Epidermal melanocyte (primary cell): ENCODE results near the gene SORCS3.

ENCODE experiments used
- DNase-seq: peaks from one replicate; pipeline ENCODE4 v3.0.0; 2011; ENCODE audit warnings: low spot score; ENCODE audit not compliant: insufficient read length

SORCS3 gene

DNA sequence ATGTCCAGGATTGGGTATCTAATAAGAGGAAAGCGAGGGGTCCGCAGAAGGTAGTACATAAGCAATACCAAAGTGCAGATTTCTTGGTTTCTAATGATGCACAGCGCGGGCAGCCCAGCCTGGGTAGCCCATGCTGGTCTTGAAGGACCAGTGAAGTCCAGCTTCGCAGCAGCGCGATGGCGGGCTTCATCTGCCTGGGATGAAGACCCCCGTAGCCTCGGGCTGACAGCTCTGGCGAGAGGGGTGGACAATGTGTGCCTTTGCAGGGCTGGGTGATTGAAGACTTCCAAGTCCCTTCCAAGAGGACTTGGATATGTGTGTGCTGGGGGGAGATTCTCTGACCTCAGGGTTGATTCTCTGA is 2.2 kb downstream of the SORCS3 start:
- no peak for DNase-seq

DNA sequence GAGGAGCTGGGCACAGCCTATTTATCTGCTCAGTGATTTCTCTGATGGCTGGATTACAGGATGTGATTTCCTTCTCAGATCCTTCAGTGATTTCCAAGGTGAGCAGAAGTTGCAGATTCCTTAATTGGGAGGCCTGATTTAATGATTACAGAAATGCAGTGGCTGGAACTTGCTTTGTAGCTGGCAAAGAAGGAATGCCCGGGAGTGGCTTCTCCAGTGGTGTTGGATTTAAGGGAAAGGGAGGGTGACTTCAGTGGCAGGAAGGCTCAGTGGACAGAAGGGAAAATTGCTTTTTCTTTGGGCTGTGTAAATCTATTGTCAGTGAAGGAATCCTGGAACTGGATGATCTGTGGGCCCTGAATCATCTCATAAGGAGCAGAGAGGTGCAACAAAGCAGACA is 5.1 kb downstream of the SORCS3 start:
- DNase-seq, result no peak

DNA sequence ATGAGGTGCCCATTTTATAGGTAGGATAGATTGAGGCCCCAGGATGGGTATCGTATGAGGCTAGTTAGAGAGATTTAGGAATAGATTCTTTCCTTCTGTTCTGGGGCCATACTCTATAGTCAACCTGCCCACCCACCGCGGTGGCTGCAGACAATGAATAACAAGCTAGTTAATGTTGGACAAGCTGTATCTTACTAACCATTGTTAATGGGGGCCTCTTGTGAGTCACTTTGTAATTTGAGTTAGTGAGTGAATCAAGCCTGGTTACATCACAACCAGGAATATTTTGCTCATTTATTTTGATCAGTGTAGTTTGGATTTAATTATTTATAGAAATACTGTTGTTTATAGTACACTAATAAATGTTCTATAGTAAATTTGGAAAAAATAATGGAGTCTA is 7.3 kb downstream of the SORCS3 start:
- no peak for DNase-seq

DNA sequence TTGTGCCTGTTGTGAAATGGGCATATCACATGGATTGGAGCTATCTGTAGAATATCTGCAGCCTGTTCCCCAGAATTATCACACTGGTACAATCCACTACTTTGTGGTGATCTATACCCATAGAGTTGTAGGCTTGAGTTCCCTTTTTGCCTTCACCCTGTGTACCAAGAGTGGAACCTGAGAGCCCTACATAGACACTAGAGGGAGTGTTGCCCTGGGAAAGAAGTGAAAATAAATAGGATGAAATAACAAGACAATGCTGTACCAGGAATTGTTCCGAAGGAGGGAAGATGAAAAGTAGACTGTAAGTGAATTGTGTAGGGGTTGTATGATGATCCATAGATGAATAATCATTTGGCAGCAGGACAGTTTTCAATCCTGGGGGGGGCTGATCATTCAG is 9.0 kb downstream of the SORCS3 start:
- DNase-seq, result no peak

DNA sequence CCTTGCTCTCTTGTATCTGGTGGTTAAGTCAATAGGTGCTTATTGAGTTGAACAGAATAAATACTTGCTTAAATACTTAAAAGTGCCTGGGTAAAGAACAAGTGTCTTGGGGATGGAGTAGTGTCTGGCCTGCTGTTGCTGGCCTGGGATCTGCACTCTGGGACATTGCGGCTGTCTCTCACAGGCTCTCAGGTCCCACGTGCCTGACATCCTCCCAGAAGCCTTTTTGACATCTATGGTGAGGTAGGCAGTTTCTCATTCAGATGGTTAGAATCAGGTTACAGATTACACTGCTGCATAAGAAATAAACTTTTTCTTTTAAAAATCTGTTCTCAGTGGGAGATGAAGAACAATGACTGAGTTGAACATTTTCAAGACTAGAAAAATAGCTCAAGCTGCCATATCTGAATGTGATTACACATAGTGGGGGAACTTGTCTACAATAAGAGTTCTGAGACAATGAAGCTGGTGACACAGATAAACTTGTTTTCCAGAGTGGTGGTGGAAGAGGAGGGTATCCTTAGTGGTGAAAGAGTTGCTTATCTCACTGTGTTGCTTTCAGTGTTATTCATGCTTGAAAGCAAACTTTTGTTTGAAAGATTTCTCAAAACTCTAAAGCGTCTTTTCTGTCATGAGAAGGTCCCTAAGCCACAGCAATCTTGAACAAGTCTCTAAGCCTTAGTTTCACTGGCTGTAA is 9.7 kb downstream of the SORCS3 start:
- DNase-seq, result no peak

DNA sequence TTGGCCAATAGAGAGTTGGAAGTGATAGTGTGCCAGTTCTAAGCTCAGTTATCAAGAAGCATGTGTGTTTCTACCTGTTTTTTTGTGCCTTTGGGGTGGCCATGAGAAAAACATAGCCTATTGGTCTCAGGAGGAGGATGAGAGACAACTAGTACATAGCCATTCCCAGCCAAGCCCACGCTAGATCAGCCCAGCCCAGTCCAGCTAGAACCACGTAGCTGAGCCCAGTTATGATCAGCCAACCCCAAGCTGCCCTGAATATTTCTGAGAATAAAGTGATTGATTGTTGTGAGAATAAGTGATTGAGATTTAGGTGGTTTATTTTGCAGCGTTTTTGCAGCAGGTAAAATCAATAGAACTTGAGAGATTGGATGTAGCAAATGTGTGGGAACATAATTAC is 15.9 kb downstream of the SORCS3 start:
- DNase-seq, result no peak

DNA sequence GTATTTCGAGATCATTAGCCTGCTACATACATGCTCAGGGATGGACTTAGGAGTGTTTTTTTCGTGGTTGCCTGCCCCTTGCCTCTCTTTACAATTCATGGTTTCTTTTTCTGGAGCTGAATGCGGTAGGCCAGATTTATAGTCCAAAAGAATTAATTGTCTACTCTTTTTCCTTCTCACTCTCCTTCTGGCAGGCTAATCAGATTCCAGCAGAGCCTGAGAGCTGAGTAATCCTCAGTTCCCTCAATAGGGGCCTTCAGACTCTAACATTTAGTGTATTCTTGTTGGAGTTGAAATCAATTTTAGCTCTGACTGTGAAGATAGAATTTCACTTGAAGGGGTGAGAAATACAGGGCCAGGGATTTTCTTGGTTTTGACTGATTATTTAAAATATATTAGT is 16.4 kb downstream of the SORCS3 start:
- no peak for DNase-seq

DNA sequence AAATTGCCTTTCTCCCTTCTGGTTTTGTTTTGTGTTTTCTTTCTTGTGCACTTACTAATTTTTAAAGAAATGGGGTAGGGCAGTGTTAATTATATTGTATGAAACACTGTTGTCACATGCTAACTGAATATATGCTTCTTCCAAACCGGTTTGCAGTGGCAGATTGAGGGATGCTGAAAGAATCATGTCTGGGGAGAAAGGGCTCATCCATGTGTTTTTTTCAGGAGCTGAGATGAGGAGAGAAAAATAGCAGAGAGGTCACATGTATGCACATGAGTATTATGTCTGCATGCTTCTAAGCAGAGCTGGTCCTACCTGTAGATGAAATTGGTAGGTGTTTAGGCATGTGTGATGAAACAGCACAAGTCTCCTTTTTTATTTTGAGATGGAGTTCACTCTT is 17.0 kb downstream of the SORCS3 start:
- DNase-seq, result no peak

DNA sequence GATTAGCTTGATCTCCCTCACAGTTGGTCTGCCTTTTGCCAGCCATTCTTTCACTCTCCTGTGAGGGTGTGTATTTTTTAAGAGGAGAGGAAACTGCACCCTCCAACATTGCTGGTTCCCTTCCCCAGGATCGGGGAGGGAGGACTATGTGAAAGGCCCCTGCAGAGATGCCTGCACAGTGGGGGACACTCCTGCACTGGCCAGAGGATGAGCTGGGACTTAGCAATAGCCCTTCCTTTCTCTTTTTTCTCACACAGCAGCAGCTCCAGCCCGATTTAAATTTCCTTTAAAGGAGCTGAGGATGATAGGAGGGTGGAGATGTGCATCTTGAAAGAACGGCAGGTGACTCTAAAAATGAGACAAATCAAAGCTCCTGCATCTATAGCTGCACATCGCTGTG is 18.7 kb downstream of the SORCS3 start:
- no peak for DNase-seq

DNA sequence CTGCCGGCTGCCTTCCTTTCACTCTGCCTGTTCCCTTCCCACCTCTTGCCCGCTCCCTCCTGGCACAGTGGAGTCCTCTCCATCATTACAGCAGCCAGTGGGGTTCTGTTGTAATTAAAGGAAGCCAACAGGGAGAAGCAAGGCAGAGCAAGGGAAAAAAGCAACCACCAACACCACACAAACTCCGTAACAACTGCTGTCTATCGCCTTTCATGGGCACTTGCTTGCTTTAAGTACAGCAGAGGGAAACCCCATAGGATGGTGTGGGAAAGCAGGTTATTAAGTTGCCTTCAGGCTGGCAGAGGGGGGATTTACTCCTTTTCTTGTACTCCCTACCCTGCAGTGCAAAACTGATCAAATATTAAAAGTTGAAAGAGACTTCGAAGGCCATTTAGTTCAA is 22.0 kb downstream of the SORCS3 start:
- DNase-seq, result no peak

DNA sequence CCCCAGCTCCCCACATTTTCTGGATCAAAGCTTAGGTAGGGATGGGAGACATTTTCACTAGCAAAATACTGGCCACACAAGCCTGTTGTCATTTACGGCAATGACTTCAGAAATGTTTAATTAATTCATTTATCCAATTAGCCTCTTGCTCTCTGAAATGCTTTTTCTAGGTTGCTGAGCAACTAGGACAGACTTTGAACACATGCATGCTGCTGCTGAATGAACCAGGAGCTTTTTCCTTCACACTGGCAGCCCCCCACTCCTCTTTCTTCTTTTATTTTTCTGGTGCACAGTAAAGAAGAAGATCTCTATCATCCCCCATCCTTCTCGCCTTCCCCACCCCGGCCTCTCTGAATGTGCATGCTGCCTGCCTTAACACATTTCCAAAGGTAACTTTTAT is 22.5 kb downstream of the SORCS3 start:
- no peak for DNase-seq

DNA sequence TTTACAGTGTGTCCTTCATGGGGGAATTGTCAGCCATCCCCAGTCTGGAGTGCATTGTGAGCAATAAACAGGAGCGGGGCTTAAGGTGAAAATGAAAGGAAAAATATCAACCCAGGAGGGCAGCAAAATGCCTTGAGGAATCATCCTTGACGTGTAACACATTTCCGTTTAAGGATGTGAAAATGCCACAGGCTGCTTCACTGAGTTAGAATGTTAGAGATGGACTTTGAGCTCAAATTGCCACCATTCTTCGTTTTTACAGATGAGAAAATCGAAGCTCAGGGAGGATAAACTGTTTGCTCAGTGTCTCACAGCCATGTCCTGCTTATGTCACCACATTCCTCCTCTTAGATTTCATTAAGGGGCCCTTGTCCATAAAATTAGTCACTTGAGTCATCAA is 23.1 kb downstream of the SORCS3 start:
- no peak for DNase-seq

DNA sequence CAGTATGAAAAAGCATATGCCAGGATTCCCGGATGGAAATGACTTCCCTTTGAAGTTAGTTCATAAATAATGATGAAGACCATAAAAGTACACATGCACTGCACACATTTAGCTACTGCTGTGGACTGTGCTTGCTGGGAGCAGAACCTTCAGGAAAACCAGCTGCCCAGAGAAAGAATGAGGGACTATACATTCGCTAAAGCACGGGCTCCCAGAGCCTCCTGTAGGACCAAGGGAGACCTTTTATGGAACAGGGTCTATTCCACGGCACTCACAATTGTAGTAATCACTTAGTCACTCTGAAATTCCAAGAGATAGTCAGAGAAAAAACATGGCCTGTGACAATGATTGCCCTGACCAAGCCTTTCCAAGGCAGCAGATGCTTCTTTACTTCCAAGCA is 24.1 kb downstream of the SORCS3 start:
- no peak for DNase-seq

DNA sequence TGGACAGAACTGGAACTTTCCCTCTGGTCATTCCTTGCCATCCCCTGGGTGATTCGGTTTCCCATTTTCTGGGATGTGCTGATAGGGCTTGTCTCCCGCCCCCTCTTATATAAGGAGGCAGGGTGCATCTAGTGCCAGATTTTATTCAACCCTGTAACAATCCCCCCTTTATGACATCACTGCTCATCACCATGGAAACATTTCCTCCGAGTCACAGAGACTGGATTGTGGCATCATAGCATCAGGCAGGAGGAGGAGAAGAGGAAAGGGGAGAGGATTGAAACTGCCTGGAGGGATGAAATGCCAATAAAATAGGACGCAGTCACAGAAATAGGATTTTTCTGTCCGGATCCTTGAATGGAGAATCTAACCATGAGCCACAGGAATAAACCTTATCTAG is 25.0 kb downstream of the SORCS3 start:
- DNase-seq, result no peak

DNA sequence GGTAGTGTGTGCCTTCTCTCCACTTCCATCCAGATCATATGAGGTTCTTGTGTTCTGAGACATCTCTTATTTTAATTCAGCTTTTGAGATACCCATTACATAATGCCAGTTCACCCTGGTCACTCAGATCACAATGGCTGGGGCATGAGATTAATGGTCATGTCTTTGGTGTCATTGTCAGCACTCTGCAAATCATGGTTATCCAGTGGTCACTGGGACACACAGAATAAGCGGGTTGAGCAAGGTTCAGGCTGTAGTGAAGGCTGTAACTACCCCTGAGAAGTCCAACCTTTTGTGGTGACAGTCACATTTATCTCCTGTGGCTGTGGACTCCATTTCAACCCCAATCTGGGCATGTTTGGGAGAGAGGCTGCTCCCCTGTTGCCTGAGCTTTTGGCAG is 35.8 kb downstream of the SORCS3 start:
- no peak for DNase-seq

DNA sequence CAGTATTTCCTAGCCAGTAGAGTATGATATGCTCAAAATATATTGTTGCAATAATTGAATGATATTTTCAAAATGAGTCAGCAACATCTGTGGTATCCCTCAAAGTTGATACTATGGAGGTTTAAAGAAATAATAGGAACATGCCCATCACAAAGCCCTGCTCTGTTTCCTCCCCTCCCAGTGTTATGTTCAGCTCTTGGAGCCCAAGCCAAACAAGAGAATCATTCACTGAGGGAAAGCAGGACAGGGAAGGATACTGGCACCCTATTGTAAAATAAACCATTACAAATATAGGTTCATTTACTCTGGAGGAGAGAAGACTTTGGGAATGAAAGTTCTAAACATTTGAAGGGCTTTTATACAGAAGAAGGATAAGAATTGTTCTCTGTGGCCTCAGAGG is 37.6 kb downstream of the SORCS3 start:
- DNase-seq, result no peak

DNA sequence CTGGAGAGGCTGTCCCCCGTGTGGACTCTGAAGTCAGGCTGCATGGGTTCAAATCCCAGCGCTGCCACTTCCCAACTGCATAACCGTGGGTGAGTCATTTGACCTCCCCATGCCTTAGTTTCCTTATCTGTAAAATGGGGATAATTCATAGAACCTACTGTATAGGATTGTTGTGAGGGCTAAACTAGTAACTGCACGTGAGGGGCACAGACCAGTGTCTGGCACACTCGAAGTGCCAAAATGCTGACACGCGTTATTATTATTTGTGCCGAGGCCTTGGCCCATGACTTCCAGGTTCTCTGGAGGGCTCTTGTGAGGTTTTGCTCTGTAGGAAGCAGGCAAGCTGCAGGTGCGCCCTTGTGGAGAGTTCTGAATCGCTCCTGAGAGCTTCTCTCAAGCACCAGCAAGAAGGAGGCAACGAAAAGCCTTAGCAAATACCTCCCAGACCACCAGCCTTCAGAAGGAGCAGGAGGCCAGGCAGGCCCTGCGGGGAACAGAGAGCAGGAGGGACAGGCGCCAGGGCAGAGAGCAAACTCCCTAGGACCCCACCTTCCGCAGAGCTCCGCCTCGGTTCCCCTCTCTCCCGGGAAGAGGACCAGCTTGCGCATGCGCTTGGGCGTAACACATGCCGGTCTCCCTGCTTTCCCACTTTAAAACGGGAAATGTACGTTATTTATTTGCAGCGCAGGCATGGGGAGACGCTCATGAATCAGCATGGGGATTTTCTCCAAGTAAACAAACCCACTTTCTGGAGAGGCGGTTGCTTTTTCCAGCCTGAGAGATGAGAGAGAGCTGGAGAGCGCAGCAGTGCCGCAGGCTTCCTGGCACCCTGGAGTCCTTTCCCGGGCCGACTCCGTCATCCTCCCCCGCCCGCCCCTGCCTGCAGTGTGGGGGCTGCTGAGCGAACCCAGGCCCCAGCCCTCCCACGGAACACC is 39.6 kb downstream of the SORCS3 start:
- no peak for DNase-seq

DNA sequence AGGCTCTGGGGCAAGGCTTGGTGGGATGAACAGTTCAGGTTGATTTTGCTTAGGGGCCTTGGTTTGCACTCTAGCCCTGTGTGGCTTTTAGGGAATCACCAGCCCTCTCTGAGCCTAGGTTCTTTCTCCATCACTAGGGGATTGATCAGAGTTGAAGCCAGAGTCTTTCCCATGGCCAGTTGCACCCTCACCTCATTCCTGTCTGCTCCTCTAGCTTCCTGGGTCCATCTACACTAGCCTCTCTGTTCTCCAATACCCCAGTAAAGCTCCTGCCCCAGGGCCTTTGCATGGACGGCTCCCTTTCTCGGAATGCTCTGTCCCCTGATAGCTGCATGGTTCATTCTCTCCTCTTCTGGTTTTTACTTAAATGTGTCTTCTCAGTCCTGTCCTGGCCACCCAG is 40.4 kb downstream of the SORCS3 start:
- DNase-seq, result no peak

DNA sequence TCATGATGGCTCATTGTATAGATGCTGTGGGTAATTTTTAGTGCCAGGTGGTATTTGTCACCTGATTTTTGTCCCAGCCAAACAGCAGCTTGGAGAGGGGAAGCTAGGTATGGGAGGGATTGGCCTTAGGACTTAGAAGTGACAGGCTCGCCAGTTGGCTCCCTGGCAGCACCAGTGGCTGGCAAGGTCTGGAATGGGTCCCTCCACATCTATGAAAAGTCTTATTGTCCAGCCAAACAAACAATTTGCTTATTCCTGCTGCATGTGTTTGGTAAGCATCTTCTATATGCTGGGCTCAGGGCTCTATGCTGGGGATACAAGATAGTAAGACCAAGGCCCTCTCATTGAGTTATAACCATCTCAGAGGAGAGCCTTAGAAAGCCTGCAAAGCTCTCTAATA is 42.5 kb downstream of the SORCS3 start:
- no peak for DNase-seq

DNA sequence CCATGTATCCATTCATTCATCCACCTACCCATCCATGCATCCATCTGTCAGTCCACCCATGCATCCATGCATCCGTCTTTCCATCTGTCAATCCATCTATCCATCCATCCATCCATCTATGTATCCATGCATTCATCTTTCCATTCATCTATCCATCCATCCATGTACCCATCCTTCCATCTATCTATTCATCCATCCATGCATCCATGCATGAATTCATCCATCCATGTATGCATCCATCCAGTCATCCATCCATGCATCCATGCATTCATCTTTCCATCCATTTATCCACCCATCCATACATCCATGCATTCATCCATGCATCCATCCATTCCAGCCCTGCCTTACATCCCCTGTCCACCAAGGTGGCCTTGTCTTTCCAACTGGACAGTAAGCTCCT is 45.7 kb downstream of the SORCS3 start:
- DNase-seq, result no peak

DNA sequence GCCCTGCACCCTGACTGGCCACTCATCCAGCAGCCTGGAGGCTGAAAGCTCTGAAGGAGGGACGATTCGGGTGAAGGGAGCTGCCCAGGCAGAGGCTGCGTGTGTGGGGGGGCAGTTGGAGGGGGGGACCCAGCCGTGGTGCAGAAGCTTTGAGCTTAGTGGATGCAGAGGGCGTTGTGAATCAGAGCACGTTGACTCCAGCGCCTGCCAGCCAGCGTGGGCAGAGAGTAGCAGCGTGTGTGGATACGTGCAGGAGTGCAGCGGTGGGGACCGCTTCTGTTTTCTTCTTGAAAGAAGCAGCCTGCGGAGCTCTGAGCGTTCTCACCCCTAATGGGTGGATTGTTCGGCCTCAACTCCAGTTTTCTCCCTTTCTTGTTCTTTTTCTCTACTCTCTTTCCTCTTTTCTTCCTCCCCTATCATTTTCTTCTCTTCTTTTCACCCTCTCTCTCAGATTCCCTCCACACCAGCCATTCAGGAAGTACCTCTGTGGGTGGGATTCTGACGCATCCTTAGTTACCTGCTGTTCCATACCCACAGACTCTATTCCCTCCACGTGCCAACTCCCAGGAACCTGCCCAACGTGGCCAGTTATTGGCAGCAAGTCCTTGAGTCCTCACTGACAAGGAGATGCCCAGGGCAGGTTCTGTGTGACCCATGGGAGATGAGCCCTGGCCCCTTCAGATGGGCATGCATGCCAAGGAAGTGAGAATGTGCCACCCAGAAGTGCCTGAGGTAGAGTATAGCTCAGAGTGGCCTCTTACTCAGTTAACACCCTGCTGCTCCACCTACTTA is 47.4 kb downstream of the SORCS3 start:
- no peak for DNase-seq

DNA sequence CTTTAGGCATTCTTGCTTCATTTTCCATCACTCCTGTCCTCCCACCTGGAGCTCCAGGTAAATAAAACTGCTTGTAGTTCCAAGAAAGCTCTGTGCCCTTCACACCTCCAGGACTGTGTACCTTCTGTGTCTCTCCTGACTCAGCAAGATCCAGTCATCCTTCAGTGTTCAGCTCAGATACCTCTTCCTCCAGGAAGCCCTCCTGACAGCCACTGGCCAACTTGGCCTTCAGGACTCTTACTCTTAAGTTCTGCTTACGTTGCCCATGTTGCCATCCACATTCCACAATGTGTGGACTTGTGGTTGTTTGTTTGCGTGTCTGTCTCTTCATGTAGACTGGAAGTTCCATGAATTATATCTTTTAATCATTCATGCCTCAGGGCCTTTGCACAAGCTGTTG is 48.0 kb downstream of the SORCS3 start:
- DNase-seq, result no peak
